Skeletal muscle satellite cell (primary cell): ENCODE measurements around the gene MRPS6. TPM values are rescaled to one million over a fixed set of nuclear protein-coding genes. Genes with fewer than 3 reads are reported as not detected.
A peak's percentile ranks its signal among the peaks of the same experiment; 100 is the strongest.

Experiments
- H3K27me3 ChIP-seq: 2 replicates; pipeline ENCODE4 v1.7.0; 2013; ENCODE audit warnings: low read length; ENCODE audit not compliant: control insufficient read depth, insufficient read depth
- H3K36me3 ChIP-seq: 2 replicates; pipeline ENCODE4 v1.7.0; 2013; ENCODE audit warnings: mild to moderate bottlenecking, control low read depth, low read length; ENCODE audit not compliant: insufficient read depth
- H3K4me1 ChIP-seq: 2 replicates; pipeline ENCODE4 v1.7.0; 2013; ENCODE audit warnings: low read length; ENCODE audit not compliant: control insufficient read depth, insufficient read depth
- H3K4me2 ChIP-seq: 2 replicates; pipeline ENCODE4 v1.7.0; 2013; ENCODE audit warnings: mild to moderate bottlenecking, low read length
- H3K4me3 ChIP-seq: 2 replicates; pipeline ENCODE4 v1.7.0; 2013; ENCODE audit warnings: low read length
- H3K9ac ChIP-seq: 2 replicates; pipeline ENCODE4 v1.7.0; 2013; ENCODE audit warnings: mild to moderate bottlenecking, low read depth, low read length, moderate library complexity
- H3K9me3 ChIP-seq: replicated peaks from 2 replicates; pipeline ENCODE4 v1.7.0; 2013; ENCODE audit warnings: mild to moderate bottlenecking, control low read depth, low read length
- total RNA-seq: library from RNA; depleted of rRNA; stranded (reverse); fragments of >200 nt; gene quantifications from 2 replicates; pipeline ENCODE4 v1.2.3, GENCODE V29; 2012; rRNA removed

MRPS6 gene
- 26.1 and 35.4 TPM in 2 replicates for total RNA-seq

DNA sequence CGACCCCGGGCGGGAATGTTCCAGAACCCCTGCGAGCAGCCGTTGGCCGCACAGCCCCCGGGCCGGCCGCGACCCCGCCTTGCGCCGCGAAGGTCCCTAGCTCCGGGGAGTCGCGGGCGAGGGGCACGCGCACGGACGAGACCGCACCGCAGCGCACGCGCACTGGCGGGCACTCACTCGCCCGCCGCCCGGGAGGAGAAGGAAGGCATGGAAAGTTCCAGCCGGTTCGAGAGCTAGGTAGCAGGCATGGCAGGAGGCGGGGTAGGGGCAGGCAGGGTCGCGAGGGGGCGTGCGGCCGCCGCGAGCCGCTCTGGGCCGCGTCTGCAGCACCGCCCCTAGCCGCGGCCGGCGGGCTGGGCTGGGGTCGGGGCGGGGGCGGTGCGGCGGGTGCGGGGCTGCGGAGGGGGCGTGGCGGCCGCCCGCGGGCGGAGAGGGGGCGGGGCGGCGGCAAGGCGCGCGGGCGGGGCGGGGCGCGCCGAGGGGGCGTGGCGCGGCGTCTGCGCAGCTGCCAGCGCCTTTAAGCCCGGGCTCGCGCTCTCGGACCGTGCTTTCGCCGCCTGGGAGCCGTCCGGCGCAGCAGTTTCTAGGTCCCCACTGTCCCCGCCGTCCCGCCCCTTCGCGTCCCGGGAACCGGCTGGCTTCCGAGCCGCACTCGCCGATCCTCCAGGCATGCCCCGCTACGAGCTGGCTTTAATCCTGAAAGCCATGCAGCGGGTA lies at the start of gene MRPS6, which contains the start of gene SLC5A3:
Gene MRPS6, plus strand, starts transcription at position 547 of the 717 bp plus-strand sequence. Its CDS starts 123 bp downstream, at position 670.
Gene SLC5A3, plus strand, starts transcription at position 547 of the 717 bp plus-strand sequence. CDS start 21,621 bp downstream, outside the sequence.
- Histone ChIP-seq H3K4me2 (peak within 1 kb of the TSS; percentile 93), H3K9ac (peak within 1 kb of the TSS; percentile 93), H3K9me3 (no peaks in the 10 kb centered on the region)

DNA sequence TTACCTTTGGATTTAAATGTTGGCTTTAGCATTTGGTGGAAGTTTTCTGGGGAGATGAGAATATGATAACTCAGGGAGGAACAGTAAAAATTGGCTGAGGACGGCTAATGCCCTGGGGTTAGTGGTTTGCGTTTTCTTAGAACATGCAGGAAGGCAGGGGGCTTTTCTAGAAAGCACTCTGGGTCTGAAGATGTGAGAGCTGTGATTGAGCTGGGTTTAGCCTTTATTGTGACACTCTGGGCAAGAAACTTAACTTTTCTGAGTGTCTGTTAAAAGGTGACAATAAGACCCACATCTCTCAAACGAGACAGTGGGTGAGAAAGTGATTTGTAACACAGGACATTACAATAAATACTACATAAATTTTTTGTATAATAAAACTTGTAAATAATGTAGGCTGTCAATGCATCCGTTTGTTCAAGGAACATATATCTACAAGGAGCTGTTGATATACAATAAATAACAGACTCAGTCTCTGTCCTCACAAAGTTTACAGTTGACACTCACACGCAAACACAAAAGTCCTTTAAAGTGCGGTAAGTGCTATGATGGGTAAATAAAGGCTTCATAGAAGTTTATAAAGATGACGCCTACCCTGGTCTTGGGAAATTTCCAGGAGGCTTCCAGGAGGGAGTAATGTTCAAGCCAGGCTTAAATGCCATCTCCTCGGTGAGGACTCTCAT lies 49.5 kb upstream of the MRPS6 start:
- Histone ChIP-seq H3K4me2 (no peak overlapping the region), H3K9me3 (no peaks in the 10 kb centered on the region), H3K4me1 (peaks cover 52% of the 10 kb centered on the region), H3K27me3 (no peaks in the 10 kb centered on the region), H3K36me3 (no peaks in the 10 kb centered on the region), H3K9ac (no peak overlapping the region), H3K4me3 (no peak overlapping the region)

More for the DNA sequence above, at the start of gene MRPS6, which contains the start of gene SLC5A3:
- peaks cover 3% of the 10 kb centered on the region for H3K27me3 ChIP-seq
- H3K4me3 ChIP-seq = peak within 1 kb of the TSS; percentile 92
- peaks cover 33% of the 10 kb centered on the region for H3K4me1 ChIP-seq
- H3K36me3 ChIP-seq = peaks cover 7% of the 10 kb centered on the region

DNA sequence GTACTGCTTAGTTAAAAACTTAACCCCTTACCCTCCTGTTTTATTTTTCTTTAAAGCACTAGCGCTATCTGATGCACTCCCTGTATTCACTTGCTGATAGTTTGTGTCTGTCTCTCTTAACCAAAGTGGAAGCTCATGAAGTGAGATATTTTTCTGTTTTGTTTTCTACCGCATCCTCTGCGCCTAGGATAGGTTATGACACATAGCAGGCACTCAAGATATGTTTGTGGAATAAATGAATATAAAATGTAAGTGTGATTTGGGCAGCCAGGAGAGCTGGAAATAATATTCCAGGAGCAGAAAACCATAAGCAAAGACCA lies 49.0 kb upstream of the MRPS6 start:
- Histone ChIP-seq H3K4me1 (peaks cover 52% of the 10 kb centered on the region), H3K36me3 (no peaks in the 10 kb centered on the region), H3K27me3 (no peaks in the 10 kb centered on the region), H3K4me3 (no peak overlapping the region), H3K9me3 (no peaks in the 10 kb centered on the region), H3K9ac (no peak overlapping the region), H3K4me2 (no peak overlapping the region)

DNA sequence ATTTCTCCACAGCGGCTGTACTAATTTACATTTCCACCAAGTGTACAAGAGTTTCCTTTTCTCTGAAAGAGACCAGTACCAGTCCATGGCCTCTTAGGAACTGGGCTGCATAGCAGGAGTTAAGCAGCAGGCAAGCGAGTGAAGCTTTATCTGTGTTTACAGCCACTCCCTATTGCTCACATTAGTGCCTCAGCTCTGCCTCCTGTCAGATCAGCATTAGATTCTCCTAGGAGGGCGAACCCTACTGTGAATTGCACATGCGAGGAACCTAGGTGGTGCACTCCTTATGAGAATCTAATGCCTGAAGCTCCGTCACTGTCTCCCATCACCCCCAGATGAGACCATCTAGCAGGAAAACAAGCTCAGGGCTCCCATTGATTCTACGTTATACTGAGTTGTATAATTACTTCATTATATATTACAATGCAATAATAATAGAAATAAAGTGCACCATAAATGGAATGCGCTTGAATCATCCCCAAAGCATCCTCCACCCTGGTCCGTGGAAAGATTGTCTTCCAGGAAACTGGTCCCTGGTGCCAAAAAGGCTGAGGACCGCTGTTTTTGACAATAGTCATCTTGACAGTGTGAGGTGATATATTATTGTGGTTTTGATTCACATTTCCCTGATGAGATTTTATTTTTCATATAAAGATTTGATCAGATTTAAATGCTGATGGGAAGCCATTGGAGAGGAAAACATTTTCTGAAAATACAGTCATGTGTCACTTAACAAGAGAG lies 45.5 kb upstream of the MRPS6 start:
- Histone ChIP-seq H3K4me3 (no peak overlapping the region), H3K36me3 (no peaks in the 10 kb centered on the region), H3K27me3 (no peaks in the 10 kb centered on the region), H3K4me1 (peaks cover 21% of the 10 kb centered on the region), H3K9me3 (no peaks in the 10 kb centered on the region), H3K9ac (no peak overlapping the region), H3K4me2 (peak overlapping the region; percentile 44)

DNA sequence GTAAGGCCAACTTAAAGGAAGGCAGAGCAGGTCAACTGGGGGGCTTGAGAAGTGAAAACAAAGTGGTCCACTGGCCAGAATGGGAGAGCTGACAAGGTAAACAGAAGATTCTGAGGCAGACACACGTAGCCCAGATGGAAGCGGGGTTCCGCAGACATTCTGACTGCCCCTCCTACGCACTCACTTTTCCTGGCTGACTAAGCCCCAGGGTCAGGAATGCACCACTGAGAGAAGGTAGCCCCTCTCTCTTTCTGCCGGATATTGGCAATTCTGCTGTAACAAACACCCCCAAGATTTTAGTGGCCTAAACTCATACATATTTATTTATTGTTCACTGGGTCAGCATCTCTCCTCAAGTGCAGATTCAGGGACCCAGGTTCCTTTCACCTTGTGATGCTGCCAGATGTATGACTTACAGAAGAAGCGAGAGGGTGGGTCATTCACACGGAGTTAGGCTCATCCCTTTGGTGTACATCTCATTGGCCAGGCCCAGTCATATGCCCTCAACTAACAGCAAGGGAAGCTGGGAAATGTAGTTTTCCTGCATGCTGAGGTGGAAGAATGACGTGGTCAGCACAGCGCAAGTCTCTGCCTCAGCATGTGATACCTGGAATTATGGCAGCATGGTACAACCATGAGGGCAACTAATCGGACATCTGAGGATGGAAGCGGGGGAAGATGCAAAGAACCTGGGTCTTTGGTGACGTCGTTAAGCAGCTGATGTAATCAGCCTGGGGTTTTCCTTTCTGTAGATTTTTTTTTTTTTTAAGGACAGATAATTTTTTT lies 43.4 kb upstream of the MRPS6 start:
- H3K4me3 ChIP-seq = peak overlapping the region; percentile 40

DNA sequence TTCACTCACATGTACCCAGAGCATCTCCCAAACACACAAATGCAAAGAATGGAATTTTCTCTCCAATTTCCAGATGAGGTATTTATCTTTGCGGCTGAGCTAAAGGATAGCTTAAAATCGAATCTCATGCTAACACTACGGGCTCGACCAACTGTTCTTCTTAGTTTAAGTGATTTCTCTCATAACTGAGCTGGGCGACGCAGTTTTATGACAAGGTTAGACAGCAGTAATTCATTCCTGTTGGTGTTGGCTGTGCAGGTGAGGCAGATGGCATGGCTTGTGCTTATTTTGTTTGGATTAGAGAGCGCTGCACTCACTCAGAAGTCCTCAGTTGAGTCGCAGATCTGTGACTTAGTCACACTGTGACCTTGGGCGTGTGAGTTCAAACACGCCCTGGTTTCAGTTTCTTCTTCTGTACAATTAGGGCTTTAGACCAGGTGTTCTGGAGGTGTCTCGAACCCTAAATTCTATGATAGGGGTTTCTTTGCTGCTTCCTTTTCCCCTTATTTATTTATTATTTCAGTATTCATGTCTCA lies 41.5 kb upstream of the MRPS6 start:
- no peak overlapping the region for H3K9ac ChIP-seq
- H3K9me3 ChIP-seq = no peaks in the 10 kb centered on the region
- H3K4me2 ChIP-seq = no peak overlapping the region
- H3K4me3 ChIP-seq = no peak overlapping the region
- no peaks in the 10 kb centered on the region for H3K36me3 ChIP-seq
- peaks cover 14% of the 10 kb centered on the region for H3K4me1 ChIP-seq
- H3K27me3 ChIP-seq = no peaks in the 10 kb centered on the region

More for the DNA sequence above, 43.4 kb upstream of the MRPS6 start:
- H3K36me3 ChIP-seq = no peaks in the 10 kb centered on the region
- H3K4me1 ChIP-seq = peaks cover 14% of the 10 kb centered on the region
- no peak overlapping the region for H3K9ac ChIP-seq
- no peaks in the 10 kb centered on the region for H3K9me3 ChIP-seq
- no peaks in the 10 kb centered on the region for H3K27me3 ChIP-seq
- H3K4me2 ChIP-seq = peak overlapping the region; percentile 63

DNA sequence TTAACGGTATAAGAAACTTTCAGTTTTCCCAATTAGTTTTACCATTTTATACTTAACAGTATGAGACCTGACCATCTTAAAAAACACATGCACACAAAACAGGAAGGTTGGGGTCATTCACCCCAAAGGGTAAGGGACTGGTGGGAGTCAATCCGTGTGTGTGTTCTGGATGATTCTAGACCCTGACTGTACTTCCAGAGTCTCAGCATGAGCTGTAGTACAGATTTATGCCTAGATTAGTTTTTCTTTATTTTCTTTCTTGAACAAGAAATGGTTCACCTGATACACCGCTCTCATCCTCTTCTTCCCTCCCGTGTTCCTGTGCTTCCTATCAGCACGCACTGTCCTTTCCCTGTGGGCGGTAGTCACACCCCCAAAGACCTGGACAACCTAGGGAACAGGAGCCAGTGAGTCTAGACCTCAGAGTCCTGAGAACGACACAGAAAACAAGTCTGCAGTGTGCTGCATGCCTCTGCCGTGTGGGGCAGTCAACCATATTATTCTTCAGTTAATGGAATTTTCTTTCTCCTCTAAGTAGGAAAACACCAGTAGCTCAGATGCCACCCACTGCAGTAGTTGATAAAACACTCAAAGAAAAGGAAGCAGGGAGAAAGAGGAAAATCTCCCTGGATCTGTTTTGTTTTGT lies 38.9 kb upstream of the MRPS6 start:
- Histone ChIP-seq H3K4me1 (peaks cover 19% of the 10 kb centered on the region), H3K4me3 (no peak overlapping the region), H3K9me3 (no peaks in the 10 kb centered on the region), H3K4me2 (no peak overlapping the region), H3K9ac (no peak overlapping the region), H3K36me3 (no peaks in the 10 kb centered on the region), H3K27me3 (no peaks in the 10 kb centered on the region)

DNA sequence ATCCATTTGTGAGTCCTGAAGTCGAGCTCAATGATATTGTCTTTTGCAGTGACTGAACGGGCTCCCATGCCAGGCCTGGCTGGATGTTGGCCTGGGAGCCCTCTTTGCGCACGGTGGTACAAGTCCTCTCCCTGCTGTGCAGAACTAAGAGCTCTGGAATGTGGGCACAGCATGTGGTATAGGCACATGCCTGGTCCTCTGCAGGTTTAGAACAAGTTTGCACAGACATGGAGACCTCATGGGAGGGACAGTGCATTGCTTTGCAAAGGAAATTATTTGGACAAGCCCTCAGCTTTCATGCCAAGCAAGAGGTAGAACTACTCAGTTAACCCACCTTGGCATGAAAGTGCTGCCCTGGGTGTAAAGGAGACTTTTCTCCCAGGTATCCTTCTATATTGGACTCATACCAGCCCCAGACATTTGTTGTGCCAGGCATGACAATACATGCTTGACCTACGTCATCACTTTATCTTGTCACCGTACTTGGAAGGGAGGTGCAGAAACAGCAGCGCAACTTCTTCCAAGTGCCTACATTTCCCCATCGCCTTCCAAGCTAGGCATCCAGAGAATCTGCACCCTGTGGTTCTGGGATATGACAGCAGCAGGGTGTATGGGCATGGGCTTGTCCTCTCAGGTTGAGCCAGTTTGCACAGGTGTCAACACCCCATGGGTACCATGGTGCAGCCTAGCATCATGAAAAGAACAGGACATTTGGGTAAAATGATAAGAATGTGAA lies 37.6 kb upstream of the MRPS6 start:
- Histone ChIP-seq H3K4me1 (peaks cover 19% of the 10 kb centered on the region), H3K9me3 (no peaks in the 10 kb centered on the region), H3K4me2 (no peak overlapping the region), H3K9ac (no peak overlapping the region), H3K36me3 (no peaks in the 10 kb centered on the region), H3K27me3 (no peaks in the 10 kb centered on the region), H3K4me3 (no peak overlapping the region)

DNA sequence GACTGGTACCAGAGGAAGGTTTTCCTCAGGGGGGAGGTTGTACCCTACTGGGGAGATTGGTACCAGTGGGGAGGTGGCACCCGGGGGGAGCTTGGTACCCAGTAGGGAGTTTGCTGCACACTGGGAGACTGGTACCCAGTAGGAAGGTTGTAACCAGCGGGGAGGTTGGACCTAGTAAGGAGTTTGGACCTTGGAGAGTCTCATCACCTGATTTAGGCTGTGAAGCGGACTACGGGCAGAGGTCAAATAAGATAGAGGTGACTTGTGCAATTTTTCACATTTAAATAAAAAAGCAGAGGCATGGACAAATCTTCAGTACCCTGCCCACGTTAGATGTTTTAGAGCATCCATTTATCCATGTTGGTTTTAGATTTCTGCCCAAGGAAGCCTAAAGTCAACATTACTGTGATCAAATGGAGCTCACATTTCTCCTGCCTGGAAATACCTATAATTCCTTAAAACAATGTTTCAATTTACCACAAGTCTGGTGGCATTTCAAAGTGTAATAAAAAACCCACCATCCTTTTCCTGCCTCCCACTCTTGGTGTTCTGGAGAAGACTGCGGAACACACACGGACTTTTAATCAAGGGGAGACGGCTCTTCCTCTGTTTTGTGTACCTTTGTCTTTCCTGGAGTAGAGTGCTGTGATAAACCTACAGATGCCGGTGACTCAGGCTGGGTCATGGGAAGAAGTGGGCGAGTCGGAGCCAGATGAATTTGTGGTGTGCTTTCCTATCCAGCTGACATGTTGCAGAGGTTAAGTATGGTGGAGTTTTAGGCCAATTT lies 36.2 kb upstream of the MRPS6 start:
- Histone ChIP-seq H3K27me3 (no peaks in the 10 kb centered on the region), H3K36me3 (no peaks in the 10 kb centered on the region), H3K4me3 (no peak overlapping the region), H3K4me2 (peak overlapping the region; percentile 25), H3K9me3 (no peaks in the 10 kb centered on the region), H3K9ac (no peak overlapping the region), H3K4me1 (peaks cover 19% of the 10 kb centered on the region)
